Nasal cavity respiratory epithelium epithelial cell of viscerocranial mucosa (primary cell): ENCODE results near the gene SRF. TPM values are rescaled to one million over a fixed set of nuclear protein-coding genes. Genes with fewer than 3 reads are reported as not detected.

Source experiments
- total RNA-seq: library from RNA; depleted of rRNA; stranded (reverse); fragments of >200 nt; gene quantifications from 2 replicates; pipeline ENCODE4 v1.2.3, GENCODE V29; 2014

The SRF gene
- 33.5 and 34.2 TPM in 2 replicates for total RNA-seq

DNA sequence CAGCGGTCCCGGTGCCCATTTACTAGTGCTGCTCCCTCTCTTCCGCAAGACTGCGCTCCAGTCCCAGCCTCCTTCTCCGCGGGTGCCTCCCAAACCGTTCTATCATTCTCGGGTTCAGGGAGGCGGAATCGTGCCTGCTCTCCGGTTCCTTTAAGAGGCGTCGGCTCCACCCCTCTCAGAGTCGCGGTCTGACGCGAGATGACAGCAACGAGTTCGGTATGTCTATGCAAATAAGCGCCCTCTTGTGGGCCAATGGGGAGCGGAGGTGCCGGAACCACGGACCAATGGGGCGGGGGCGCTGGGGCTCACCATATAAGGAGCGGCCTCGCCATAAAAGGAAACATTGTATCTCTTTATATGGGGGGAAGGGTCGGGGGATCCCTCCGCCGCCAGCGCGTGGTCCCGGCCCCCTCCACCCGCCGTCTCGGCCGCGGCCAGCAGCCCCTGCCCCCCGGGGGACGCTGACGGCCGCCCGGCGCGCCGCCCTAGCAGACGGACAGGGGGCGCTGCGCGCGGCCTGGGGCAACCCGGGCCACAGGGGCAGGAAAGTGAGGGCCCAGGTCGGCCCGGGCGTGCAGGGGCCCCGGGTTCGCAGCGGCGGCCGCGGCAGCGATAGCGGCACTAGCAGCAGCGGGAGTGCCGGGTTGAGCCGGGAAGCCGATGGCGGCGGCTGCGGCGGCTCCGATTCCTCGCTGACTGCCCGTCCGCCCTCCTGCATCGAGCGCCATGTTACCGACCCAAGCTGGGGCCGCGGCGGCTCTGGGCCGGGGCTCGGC, at the start of gene SRF:
TSS of gene SRF (plus strand) at position 339 of the 776 bp plus-strand sequence. CDS start at position 727, 388 bp downstream.

GRCh38 chr6:43181942-43182860, 11.1 kb downstream of the SRF start, which contains the start of gene CUL9:
Gene CUL9, plus strand, starts transcription at chr6:43182196. Its CDS starts 2,115 bp downstream, at chr6:43184311.

DNA sequence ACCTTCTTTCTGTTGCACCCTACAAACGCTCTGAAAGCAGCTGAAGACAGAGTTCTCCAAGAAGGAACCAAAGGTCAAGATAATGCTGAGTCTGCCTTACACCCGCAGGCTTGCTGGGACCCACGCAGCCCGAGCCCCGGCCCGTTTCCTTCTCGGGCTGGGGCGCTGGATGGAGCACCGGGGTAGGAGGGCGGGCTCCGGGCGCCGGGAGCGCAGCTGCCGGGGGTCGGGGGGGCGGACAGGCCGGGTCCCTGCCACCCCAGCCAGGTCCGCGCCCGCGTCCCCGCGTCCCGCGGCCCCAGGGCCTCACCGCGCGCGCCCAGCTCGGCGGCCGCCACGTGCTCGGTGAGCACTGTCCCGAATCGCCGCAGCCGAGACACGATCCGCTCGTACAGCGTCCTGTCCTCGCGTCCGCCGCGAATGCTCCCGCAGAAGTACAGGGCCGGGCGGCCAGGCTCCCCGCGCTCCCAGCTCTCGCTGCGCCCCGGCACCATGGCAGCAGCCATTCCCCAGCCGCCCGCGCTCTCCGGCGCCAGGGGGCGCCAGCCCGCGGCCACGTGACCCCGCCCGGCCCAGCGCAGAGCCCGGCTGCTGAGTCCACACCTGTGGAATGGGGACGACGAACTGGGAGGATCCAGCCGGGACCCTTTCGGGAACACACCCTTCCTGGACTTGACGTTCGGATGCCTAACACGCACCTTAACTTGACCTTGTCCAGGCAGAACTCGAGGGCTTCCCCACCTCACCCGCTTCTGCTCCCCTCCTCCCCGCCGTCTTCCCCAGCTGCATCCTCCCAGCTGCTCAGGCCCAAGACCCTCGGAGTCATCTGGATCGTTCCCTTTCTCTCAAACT, 58.1 kb downstream of the SRF start, which contains the start of gene DNPH1:
TSS of gene DNPH1 (minus strand) at position 531 of the 852 bp plus-strand sequence. CDS start at position 506, 25 bp downstream.

Other genes starting within 250 kb of the SRF start
- gene CNPY3, start 241.8 kb upstream of the SRF start, total RNA-seq: 17.1 and 42.9 TPM in 2 replicates
- 0.34 TPM in 1 of 2 replicates, not detected in the other for gene GNMT, start 210.5 kb upstream of the SRF start, total RNA-seq
- 43.1 and 59.4 TPM in 2 replicates for gene PEX6, start 192.1 kb upstream of the SRF start, total RNA-seq
- 18.5 and 27.2 TPM in 2 replicates for gene PPP2R5D, start 186.7 kb upstream of the SRF start, total RNA-seq
- gene MEA1, start 157.3 kb upstream of the SRF start, total RNA-seq: 34.1 and 52.6 TPM in 2 replicates
- gene KLHDC3, start 157.0 kb upstream of the SRF start, total RNA-seq: 52.4 and 53.3 TPM in 2 replicates
- gene RRP36, start 149.6 kb upstream of the SRF start, total RNA-seq: 85.1 and 91.3 TPM in 2 replicates
- 21.9 and 23.6 TPM in 2 replicates for gene CUL7, start 117.4 kb upstream of the SRF start, total RNA-seq
- 21.8 and 40.3 TPM in 2 replicates for gene MRPL2, start 111.8 kb upstream of the SRF start, total RNA-seq
- 14.0 and 16.6 TPM in 2 replicates for gene KLC4, start 111.6 kb upstream of the SRF start, total RNA-seq
- 68.4 and 143 TPM in 2 replicates for gene PTK7, start 95.0 kb upstream of the SRF start, total RNA-seq
- 30.8 and 54.0 TPM in 2 replicates for gene CUL9, start 10.9 kb downstream of the SRF start, total RNA-seq
- 36.7 and 45.8 TPM in 2 replicates for gene DNPH1, start 58.2 kb downstream of the SRF start, total RNA-seq
- not detected in 2 replicates for gene TTBK1, start 72.2 kb downstream of the SRF start, total RNA-seq
- not detected in 2 replicates for gene SLC22A7, start 127.0 kb downstream of the SRF start, total RNA-seq
- not detected in 2 replicates for gene CRIP3, start 137.6 kb downstream of the SRF start, total RNA-seq
- 4.1 and 7.0 TPM in 2 replicates for gene ZNF318, start 198.4 kb downstream of the SRF start, total RNA-seq